Keratinocyte (primary cell): ENCODE data around the gene NDUFAF8. TPM values are rescaled to one million over a fixed set of nuclear protein-coding genes. Genes with fewer than 3 reads are reported as not detected.

Experiments
- DNase-seq: peaks from one replicate; pipeline ENCODE4 v3.0.0-alpha.2; 2011; ENCODE audit warnings: low read depth, missing footprints, low spot score
- FAIRE-seq: peaks from 2 replicates; lab custom pipeline; 2011; peaks lifted over from hg19 to GRCh38; lab: Jason Lieb, UNC
- H2AFZ ChIP-seq: 2 replicates; pipeline ENCODE4 v1.6.0; 2012; ENCODE audit warnings: low read length, control low read depth, inconsistent platforms; ENCODE audit not compliant: control insufficient read depth
- H3K27ac ChIP-seq: 2 replicates; pipeline ENCODE4 v1.5.1; 2011; ENCODE audit warnings: low read length; ENCODE audit not compliant: control insufficient read depth, insufficient read depth
- H3K27me3 ChIP-seq: 3 replicates; pipeline ENCODE4 v1.6.0; 2011; ENCODE audit warnings: low read length; ENCODE audit not compliant: control insufficient read depth, insufficient read depth; ENCODE audit errors: extremely low read depth
- H3K36me3 ChIP-seq, 2 experiments: 2 replicates in 1 of 2; 3 replicates in 1 of 2; pipeline ENCODE4 v1.5.1; 2011; ENCODE audit warnings: low read length in 2 of 2, mild to moderate bottlenecking in 1 of 2; ENCODE audit not compliant: control insufficient read depth in 2 of 2, insufficient read depth in 2 of 2; ENCODE audit errors: extremely low read depth in 1 of 2
- H3K4me1 ChIP-seq: 3 replicates; pipeline ENCODE4 v1.5.1; 2011; ENCODE audit warnings: low read length; ENCODE audit not compliant: control insufficient read depth, insufficient read depth; ENCODE audit errors: extremely low read depth
- H3K4me2 ChIP-seq: 3 replicates; pipeline ENCODE4 v1.6.0; 2011; ENCODE audit warnings: low read depth, low read length; ENCODE audit not compliant: control insufficient read depth, insufficient read depth; ENCODE audit errors: extremely low read depth
- H3K4me3 ChIP-seq, 3 experiments: fragments of 200-600 bp in 1 of 3; sonication (generic) in 1 of 3; 2 replicates in 2 of 3; 3 replicates in 1 of 3; pipeline ENCODE4 v1.5.1; 2011 to 2016; ENCODE audit warnings: low read length in 3 of 3, mild to moderate bottlenecking in 3 of 3, control low read depth in 2 of 3, inconsistent platforms in 1 of 3, low read depth in 1 of 3, mixed read lengths in 1 of 3, mixed run types in 1 of 3, moderate library complexity in 1 of 3; ENCODE audit not compliant: control insufficient read depth in 2 of 3, insufficient read depth in 2 of 3; ENCODE audit errors: extremely low read depth in 1 of 3
- H3K79me2 ChIP-seq: 2 replicates; pipeline ENCODE4 v1.6.0; 2012; ENCODE audit warnings: low read length; ENCODE audit not compliant: control insufficient read depth, insufficient read depth
- H3K9ac ChIP-seq: 3 replicates; pipeline ENCODE4 v1.6.0; 2011; ENCODE audit warnings: low read length; ENCODE audit not compliant: control insufficient read depth, insufficient read depth; ENCODE audit errors: extremely low read depth
- H3K9me1 ChIP-seq: 3 replicates; pipeline ENCODE4 v1.6.0; 2011; ENCODE audit warnings: low read length; ENCODE audit not compliant: control insufficient read depth, insufficient read depth; ENCODE audit errors: extremely low read depth
- H3K9me3 ChIP-seq: 2 replicates; pipeline ENCODE4 v1.5.1; 2012; ENCODE audit warnings: low read depth, low read length; ENCODE audit not compliant: control insufficient read depth
- H4K20me1 ChIP-seq: 3 replicates; pipeline ENCODE4 v1.6.0; 2011; ENCODE audit warnings: low read length; ENCODE audit not compliant: control insufficient read depth, insufficient read depth; ENCODE audit errors: extremely low read depth
- CTCF ChIP-seq, 3 experiments: IDR thresholded peaks in 1 of 3; conservative IDR thresholded peaks in 1 of 3; optimal IDR thresholded peaks in 1 of 3; 2 replicates in 2 of 3; 3 replicates in 1 of 3; pipeline versions ENCODE3 to v1.5.1; 2011; ENCODE audit warnings: low read length in 3 of 3, mild to moderate bottlenecking in 3 of 3, moderate library complexity in 2 of 3, control low read depth in 1 of 3, inconsistent platforms in 1 of 3; ENCODE audit not compliant: insufficient read depth in 2 of 3; ENCODE audit errors: extremely low read depth in 1 of 3
- EZH2 ChIP-seq: IDR thresholded peaks from one replicate; pipeline ENCODE4 v1.6.1; 2012; ENCODE audit warnings: inconsistent platforms, mild to moderate bottlenecking, low read length, moderate library complexity
- dilution Hi-C: fragments of 300-500 bp; cut with MboI; formaldehyde crosslinking; loops from one replicate; pipeline ENCODE4 v1.7.0; 2020; ENCODE audit warnings: low sequenced_read_pairs; ENCODE audit not compliant: extremely low pct_ligation_motif_present
- polyA plus RNA-seq, 5 experiments: library from polyadenylated mRNA; depleted of rRNA in 3 of 5; stranded (reverse) in 3 of 5; stranded (forward) in 1 of 5; unstranded in 1 of 5; fragments of >200 nt; gene quantifications; 1 replicate in 1 of 5; 2 replicates in 3 of 5; 3 replicates in 1 of 5; pipeline versions ENCODE4 v1.2.1 to v1.2.3, GENCODE V29; 2011 to 2012; ENCODE audit warnings: missing spikeins in 2 of 5, low read depth in 1 of 5, low replicate concordance in 1 of 5

The NDUFAF8 gene
- polyA plus RNA-seq, 1 donor (not counting 4 experiments of a cell fraction or from before 2014, with no cell fraction given) = 171 TPM

GRCh38 chr17:81235822-81236740 lies 3.0 kb upstream of the NDUFAF8 start:
- Histone ChIP-seq H3K79me2 (peaks cover 31% of the 10 kb centered on the region), H3K9ac (no peak overlapping the region), H3K36me3 (peaks cover 3 to 16% of the 10 kb centered on the region in 2 experiments), H3K9me1 (no peaks in the 10 kb centered on the region), H2AFZ (no peak overlapping the region), H3K27ac (no peak overlapping the region), H3K4me3 (no peak overlapping the region), H3K27me3 (no peaks in the 10 kb centered on the region), H3K9me3 (no peaks in the 10 kb centered on the region), H3K4me2 (no peak overlapping the region), H3K4me1 (peaks cover 19% of the 10 kb centered on the region), H4K20me1 (no peaks in the 10 kb centered on the region)
- FAIRE-seq (no peak), DNase-seq (no peak)
- dilution Hi-C loops = no loop called here
- TF ChIP-seq CTCF (optimal IDR thresholded peaks at IDR 0.05 in 1 of 3, IDR thresholded peaks at IDR 0.05 in 1 of 3, conservative IDR thresholded peaks at IDR 0.05 in 1 of 3; ENCODE audit: extremely low read depth in 1 of 3, insufficient read depth in 2 of 3, low read length in 3 of 3) (no peak), EZH2 (no peak)

- dilution Hi-C loops = no loop called here
- DNase-seq (no peak), FAIRE-seq (no peak)
- Histone ChIP-seq H3K36me3 (peaks cover 6 to 16% of the 10 kb centered on the region in 2 experiments), H3K9me1 (no peaks in the 10 kb centered on the region), H3K4me3 (no peak overlapping the region), H4K20me1 (no peaks in the 10 kb centered on the region), H3K4me2 (no peak overlapping the region), H3K9me3 (no peaks in the 10 kb centered on the region), H3K27ac (no peak overlapping the region), H3K9ac (no peak overlapping the region), H3K4me1 (peaks cover 19% of the 10 kb centered on the region), H3K79me2 (peaks cover 35% of the 10 kb centered on the region), H3K27me3 (no peaks in the 10 kb centered on the region), H2AFZ (no peak overlapping the region)
- no peak for TF ChIP-seq CTCF (optimal IDR thresholded peaks at IDR 0.05 in 1 of 3, IDR thresholded peaks at IDR 0.05 in 1 of 3, conservative IDR thresholded peaks at IDR 0.05 in 1 of 3; ENCODE audit: extremely low read depth in 1 of 3, insufficient read depth in 2 of 3, low read length in 3 of 3)
- TF ChIP-seq EZH2 = no peak
Observed at GRCh38 chr17:81236784-81237183, 2.3 kb upstream of the NDUFAF8 start.
